ENCODE measurements around the gene USP22. TPM values are rescaled to one million over a fixed set of nuclear protein-coding genes. Genes with fewer than 3 reads are reported as not detected.

The USP22 gene
- total RNA-seq, 1 experiment from 2014 or later = 224 TPM

- DNase-seq (ENCODE audit: low read depth, low spot score) (no peak), ATAC-seq (no peak)
- in situ Hi-C loops (cut with HindIII; ENCODE audit: low pct_unique_long_range_greater_than_20kb, low sequenced_read_pairs) (no loop called here), intact Hi-C loops (cut with micrococcal nuclease; ENCODE audit: unreplicated experiment) (no loop called here)
- Histone ChIP-seq H3K27ac (ENCODE audit: low read length) (no peak overlapping the region), H3K4me3 (ENCODE audit: low read depth in 2 of 2, low read length in 2 of 2) (no peak overlapping the region), H3K27me3 (ENCODE audit: control insufficient read depth, insufficient read depth, low read length) (no peaks in the 10 kb centered on the region), H3K9me3 (ENCODE audit: control insufficient read depth, insufficient read depth, low read depth, low read length) (no peaks in the 10 kb centered on the region), H3K4me1 (ENCODE audit: control insufficient read depth, insufficient read depth, low read length) (no peaks in the 10 kb centered on the region), H3K36me3 (ENCODE audit: control insufficient read depth, insufficient read depth, low read length) (peaks cover 30% of the 10 kb centered on the region)
- no TSS peak for BruUV-seq (replicated peaks)
- ChIA-PET CTCF (no interaction called here), POLR2A (no interaction called here)
- TF ChIP-seq POLR2AphosphoS5 (IDR thresholded peaks at IDR 0.05; ENCODE audit: low read depth, low read length) (no peak), TCF7L2 (IDR thresholded peaks at IDR 0.05; ENCODE audit: low read depth, low read length) (no peak), CTCF (IDR thresholded peaks at IDR 0.05) (no peak), SIN3A (IDR thresholded peaks at IDR 0.05; ENCODE audit: borderline replicate concordance, insufficient read depth, low read depth, low read length) (no peak), REST (IDR thresholded peaks at IDR 0.05; ENCODE audit: insufficient read depth in 1 of 2, low read depth in 2 of 2, low read length in 1 of 2) (no peak)
These were observed 37.0 kb downstream of the USP22 start for GRCh38 chr17:21005803-21006202.

- in situ Hi-C loops (cut with HindIII; ENCODE audit: low pct_unique_long_range_greater_than_20kb, low sequenced_read_pairs) (no loop called here), intact Hi-C loops (cut with micrococcal nuclease; ENCODE audit: unreplicated experiment) (no loop called here)
- no peak for TF ChIP-seq TCF7L2 (IDR thresholded peaks at IDR 0.05; ENCODE audit: low read depth, low read length)
- TF ChIP-seq POLR2AphosphoS5 (IDR thresholded peaks at IDR 0.05; ENCODE audit: low read depth, low read length) = no peak
- no peak for TF ChIP-seq SIN3A (IDR thresholded peaks at IDR 0.05; ENCODE audit: borderline replicate concordance, insufficient read depth, low read depth, low read length)
- TF ChIP-seq REST (IDR thresholded peaks at IDR 0.05; ENCODE audit: insufficient read depth in 1 of 2, low read depth in 2 of 2, low read length in 1 of 2) = no peak
- no peak for TF ChIP-seq CTCF (IDR thresholded peaks at IDR 0.05)
- Histone ChIP-seq H3K4me1 (ENCODE audit: control insufficient read depth, insufficient read depth, low read length) (no peaks in the 10 kb centered on the region), H3K36me3 (ENCODE audit: control insufficient read depth, insufficient read depth, low read length) (peaks cover 30% of the 10 kb centered on the region), H3K4me3 (ENCODE audit: low read depth in 2 of 2, low read length in 2 of 2) (no peak overlapping the region), H3K27me3 (ENCODE audit: control insufficient read depth, insufficient read depth, low read length) (no peaks in the 10 kb centered on the region), H3K27ac (ENCODE audit: low read length) (no peak overlapping the region), H3K9me3 (ENCODE audit: control insufficient read depth, insufficient read depth, low read depth, low read length) (no peaks in the 10 kb centered on the region)
- CTCF ChIA-PET = no interaction called here
- DNase-seq (ENCODE audit: low read depth, low spot score) (no peak), ATAC-seq (no peak)
- POLR2A ChIA-PET = no interaction called here
- no TSS peak for BruUV-seq (replicated peaks)
These were observed 37.4 kb downstream of the USP22 start for GRCh38 chr17:21005367-21005766.
